Body of pancreas (tissue), 4 donors: ENCODE results near the gene ST3GAL5. TPM values are rescaled to one million over a fixed set of nuclear protein-coding genes. Genes with fewer than 3 reads are reported as not detected.

Experiments used
- ATAC-seq: fragments of 150-250 bp; one replicate; pipeline ENCODE4 v1.9.1; 2016
- DNase-seq, 4 donors: peaks; one replicate each; pipeline ENCODE4 v3.0.0-alpha.2; 2019
- H3K27ac ChIP-seq, 4 donors: fragments of 200-600 bp; sonication (generic); 1 replicate in 3 of 4; 2 replicates in 1 of 4; pipeline versions ENCODE4 v1.5.1 to v1.6.1; 2016 to 2019; ENCODE audit warnings: mild to moderate bottlenecking in 1 of 4, mixed read lengths in 1 of 4, moderate library complexity in 1 of 4
- H3K27me3 ChIP-seq, 2 donors: fragments of 200-600 bp; sonication (generic); one replicate each; pipeline ENCODE4 v1.6.0; 2016; ENCODE audit warnings: mild to moderate bottlenecking in 1 of 2
- H3K36me3 ChIP-seq, 2 donors: fragments of 200-600 bp; sonication (generic); replicated peaks in 1 of 2; 2 replicates each; pipeline ENCODE4 v1.5.1; 2016; ENCODE audit warnings: low read depth in 2 of 2; ENCODE audit not compliant: insufficient read depth in 1 of 2
- H3K4me1 ChIP-seq: fragments of 200-600 bp; sonication (generic); one replicate; pipeline ENCODE4 v1.6.0; 2016
- H3K4me3 ChIP-seq, 2 donors: fragments of 200-600 bp; sonication (generic); 1 replicate in 1 of 2; 2 replicates in 1 of 2; pipeline ENCODE4 v1.5.1; 2016 to 2019
- H3K9me3 ChIP-seq, 3 donors: fragments of 200-600 bp; sonication (generic); 1 replicate in 2 of 3; 2 replicates in 1 of 3; pipeline ENCODE4 v1.5.1; 2016
- CTCF ChIP-seq, 7 experiments: fragments of 450-650 bp in 4 of 7; fragments of 200-600 bp in 3 of 7; sonication (generic) in 3 of 7; IDR thresholded peaks; one replicate each; pipeline ENCODE4 v1.5.1; 2016 to 2019; ENCODE audit warnings: antibody characterized with exemption in 7 of 7
- POLR2A ChIP-seq, 3 donors: fragments of 450-650 bp; IDR thresholded peaks; one replicate each; pipeline ENCODE4 v1.6.1; 2016; ENCODE audit warnings: antibody characterized with exemption in 3 of 3, mild to moderate bottlenecking in 2 of 3
- WGBS, 2 donors: methylation state at CpG; one replicate each; pipeline ENCODE4 v1.1.5; 2017; 5-methylcytosine and 5-hydroxymethylcytosine counted together
- intact Hi-C: fragments of 100-400 bp; cut with DNase I; formaldehyde crosslinking; loops from one replicate; pipeline ENCODE4 v1.15.1; 2023
- small RNA-seq: library from RNA; depleted of rRNA; stranded (forward); fragments of <200 nt; gene quantifications from one replicate; pipeline ENCODE3, GENCODE V24; 2016
- total RNA-seq, 2 donors: library from RNA; depleted of rRNA; stranded (reverse); fragments of >200 nt; gene quantifications; one replicate each; pipeline ENCODE4 v1.1.0, GENCODE V29; 2016

The ST3GAL5 gene
- total RNA-seq, 2 donors from 2014 or later: 8.6 to 18.8 TPM

DNA sequence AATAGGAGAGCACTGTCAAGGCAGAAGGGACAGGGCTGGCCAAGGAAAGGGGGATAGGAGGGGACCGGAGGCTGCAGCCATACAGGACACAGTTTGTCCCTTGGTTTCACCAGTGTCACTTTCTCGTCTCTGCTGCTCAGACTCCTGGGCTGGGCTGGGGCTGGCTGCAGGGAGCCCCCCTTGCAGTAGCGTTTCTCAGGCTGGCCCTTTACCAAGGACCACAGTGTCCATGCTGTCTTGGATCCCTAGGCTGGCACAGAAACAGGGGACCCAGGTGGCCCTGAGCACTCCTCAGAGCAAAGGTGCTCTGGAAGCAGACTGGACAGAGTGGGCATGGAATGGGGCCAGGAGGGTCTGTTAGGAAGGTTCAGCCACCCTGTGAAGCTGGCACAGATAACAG lies 100.2 kb downstream of the ST3GAL5 start:
- WGBS, 2 donors: 84 to 87% methylated on average over 3 of the region's 3 CpGs
- Histone ChIP-seq H3K9me3 (no peaks in the 10 kb centered on the region), H3K27ac (no peak overlapping the region), H3K36me3 (no peaks in the 10 kb centered on the region), H3K4me3 (no peak overlapping the region), H3K27me3 (no peaks in the 10 kb centered on the region), H3K4me1 (peaks cover 18% of the 10 kb centered on the region)
- intact Hi-C loops: no loop called here
- ATAC-seq (no peak), DNase-seq (no peak)
- TF ChIP-seq CTCF (IDR thresholded peaks at IDR 0.05) (no peak), POLR2A (IDR thresholded peaks at IDR 0.05) (no peak)

GRCh38 chr2:85787981-85788340 lies 100.8 kb downstream of the ST3GAL5 start:
- H3K9me3 ChIP-seq: no peaks in the 10 kb centered on the region
- intact Hi-C loops: no loop called here
- no peaks in the 10 kb centered on the region for H3K36me3 ChIP-seq
- ATAC-seq: no peak
- H3K27me3 ChIP-seq: no peaks in the 10 kb centered on the region
- no peak overlapping the region for H3K27ac ChIP-seq
- peaks cover 11% of the 10 kb centered on the region for H3K4me1 ChIP-seq
- no peak for DNase-seq
- WGBS, 2 donors: 86 to 95% methylated on average over 3 to 6 of the region's 6 CpGs
- TF ChIP-seq CTCF (IDR thresholded peaks at IDR 0.05) (no peak), POLR2A (IDR thresholded peaks at IDR 0.05) (no peak)
- H3K4me3 ChIP-seq: no peak overlapping the region

DNA sequence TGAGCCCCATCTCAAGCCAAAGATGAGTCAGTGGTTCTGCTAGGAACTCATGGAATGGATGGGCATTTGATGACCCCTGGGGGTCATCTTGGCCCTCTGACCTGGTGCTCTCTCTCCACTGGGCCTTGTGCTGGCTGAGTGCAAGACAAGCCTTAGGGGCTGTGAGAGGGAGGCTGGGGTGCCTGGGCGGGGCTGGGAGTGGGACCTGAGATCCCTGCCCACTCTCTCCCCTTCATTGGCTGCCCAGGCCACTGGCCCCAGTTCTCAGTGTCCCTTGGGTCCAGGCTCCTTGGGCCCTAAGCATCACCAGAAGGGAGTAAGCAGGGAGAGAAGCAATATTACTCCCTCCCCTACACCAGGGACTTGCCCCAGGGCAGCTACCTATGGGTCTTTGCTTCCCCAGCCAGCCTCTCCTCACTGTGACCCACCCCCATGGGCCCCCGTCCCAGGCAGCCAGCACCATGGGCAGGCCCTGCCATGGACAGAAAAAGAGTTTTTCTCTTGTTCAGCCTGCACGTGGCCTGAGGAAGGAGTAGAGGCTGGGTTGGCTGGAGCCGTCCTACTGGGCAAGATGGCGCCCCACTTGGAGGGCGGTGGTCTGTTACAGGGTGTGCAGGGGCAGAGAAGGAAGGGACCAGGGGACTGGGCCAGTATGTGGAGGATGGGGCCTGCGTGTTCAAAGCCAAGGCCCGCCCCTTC lies 101.4 kb downstream of the ST3GAL5 start:
- peaks cover 6% of the 10 kb centered on the region for H3K4me1 ChIP-seq
- no peaks in the 10 kb centered on the region for H3K9me3 ChIP-seq
- no peaks in the 10 kb centered on the region for H3K36me3 ChIP-seq
- H3K4me3 ChIP-seq: no peak overlapping the region
- H3K27ac ChIP-seq: no peak overlapping the region
- no peaks in the 10 kb centered on the region for H3K27me3 ChIP-seq
- 81 to 84% methylated on average over 7 to 8 of the region's 8 CpGs for WGBS, 2 donors
- intact Hi-C loops: no loop called here
- ATAC-seq (no peak), DNase-seq (no peak)
- TF ChIP-seq CTCF (IDR thresholded peaks at IDR 0.05): no peak
- no peak for TF ChIP-seq POLR2A (IDR thresholded peaks at IDR 0.05)

Small RNAs within 50 kb of the gene (small RNA-seq; reads per million reads assigned to genes)
- gene RN7SKP83: not detected

Other genes with a start within 250 kb of the ST3GAL5 start
- gene SFTPB, start 220.8 kb downstream of the ST3GAL5 start, total RNA-seq: not detected
- gene GNLY, start 194.6 kb downstream of the ST3GAL5 start, total RNA-seq: 1 to 10 TPM in 1 of 2 donors, not detected in 1; 5.6 TPM
- 10 to 100 TPM; 12.9 to 14.5 TPM for gene ATOH8, start 135.0 kb downstream of the ST3GAL5 start, total RNA-seq
- 10 to 100 TPM; 18.7 to 36.6 TPM for gene POLR1A, start 216.9 kb upstream of the ST3GAL5 start, total RNA-seq
- 10 to 100 TPM; 34.3 to 85.6 TPM for gene PTCD3, start 217.2 kb upstream of the ST3GAL5 start, total RNA-seq